H1 (cell line): ENCODE results near the gene AQP2.

Experiments
- CEBPB ChIP-seq: IDR thresholded peaks from 2 replicates; pipeline ENCODE4 v1.6.1; 2012; ENCODE audit warnings: low read depth, low read length
- KDM5A ChIP-seq: fragments of 200-600 bp; IDR thresholded peaks from 2 replicates; pipeline ENCODE4 v1.7.1; 2012; ENCODE audit warnings: mild to moderate bottlenecking, low read length, inconsistent platforms, mixed read lengths
- POLR2A ChIP-seq, 2 experiments: IDR thresholded peaks; 1 replicate in 1 of 2; 2 replicates in 1 of 2; pipeline ENCODE4 v1.6.1; 2011; ENCODE audit warnings: low read depth in 2 of 2, low read length in 2 of 2, mild to moderate bottlenecking in 2 of 2; ENCODE audit errors: control extremely low read depth in 1 of 2
- POLR2AphosphoS5 ChIP-seq: IDR thresholded peaks from 2 replicates; pipeline ENCODE4 v1.6.1; 2011; ENCODE audit warnings: low read depth, low read length
- RAD21 ChIP-seq, 2 experiments: IDR thresholded peaks in 1 of 2; conservative IDR thresholded peaks in 1 of 2; 2 replicates each; pipeline ENCODE4 v1.6.1; 2011; ENCODE audit warnings: low read depth in 2 of 2, low read length in 2 of 2, improper control_type of control experiment in 1 of 2, inconsistent platforms in 1 of 2, mild to moderate bottlenecking in 1 of 2, moderate library complexity in 1 of 2
- SUZ12 ChIP-seq: fragments of 200-600 bp; sonication (generic); IDR thresholded peaks from 2 replicates; pipeline ENCODE4 v1.6.1; 2012; ENCODE audit warnings: mild to moderate bottlenecking, inconsistent platforms, low read length, moderate library complexity, mixed read lengths
- TF ChIP-seq, protein P1 (sequence below), 3 experiments: IDR thresholded peaks; 1 replicate in 2 of 3; 2 replicates in 1 of 3; pipeline versions ENCODE4 v1.5.1 to v1.6.1; 2011; ENCODE audit warnings: low read length in 3 of 3, mild to moderate bottlenecking in 3 of 3, inconsistent platforms in 2 of 3, low read depth in 1 of 3, moderate library complexity in 1 of 3; ENCODE audit not compliant: insufficient read depth in 1 of 3; ENCODE audit errors: control extremely low read depth in 1 of 3
- TF ChIP-seq, protein P2 (sequence below): IDR thresholded peaks from 2 replicates; pipeline ENCODE4 v1.6.1; 2012; ENCODE audit warnings: inconsistent platforms

- TF ChIP-seq POLR2A (IDR thresholded peaks at IDR 0.05; ENCODE audit: control extremely low read depth in 1 of 2, low read depth in 2 of 2, low read length in 2 of 2): no peak
- TF ChIP-seq, protein P1, sequence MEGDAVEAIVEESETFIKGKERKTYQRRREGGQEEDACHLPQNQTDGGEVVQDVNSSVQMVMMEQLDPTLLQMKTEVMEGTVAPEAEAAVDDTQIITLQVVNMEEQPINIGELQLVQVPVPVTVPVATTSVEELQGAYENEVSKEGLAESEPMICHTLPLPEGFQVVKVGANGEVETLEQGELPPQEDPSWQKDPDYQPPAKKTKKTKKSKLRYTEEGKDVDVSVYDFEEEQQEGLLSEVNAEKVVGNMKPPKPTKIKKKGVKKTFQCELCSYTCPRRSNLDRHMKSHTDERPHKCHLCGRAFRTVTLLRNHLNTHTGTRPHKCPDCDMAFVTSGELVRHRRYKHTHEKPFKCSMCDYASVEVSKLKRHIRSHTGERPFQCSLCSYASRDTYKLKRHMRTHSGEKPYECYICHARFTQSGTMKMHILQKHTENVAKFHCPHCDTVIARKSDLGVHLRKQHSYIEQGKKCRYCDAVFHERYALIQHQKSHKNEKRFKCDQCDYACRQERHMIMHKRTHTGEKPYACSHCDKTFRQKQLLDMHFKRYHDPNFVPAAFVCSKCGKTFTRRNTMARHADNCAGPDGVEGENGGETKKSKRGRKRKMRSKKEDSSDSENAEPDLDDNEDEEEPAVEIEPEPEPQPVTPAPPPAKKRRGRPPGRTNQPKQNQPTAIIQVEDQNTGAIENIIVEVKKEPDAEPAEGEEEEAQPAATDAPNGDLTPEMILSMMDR (IDR thresholded peaks at IDR 0.05; ENCODE audit: control extremely low read depth in 1 of 3, insufficient read depth in 1 of 3, low read depth in 1 of 3, low read length in 3 of 3): no peak
- TF ChIP-seq, protein P2, sequence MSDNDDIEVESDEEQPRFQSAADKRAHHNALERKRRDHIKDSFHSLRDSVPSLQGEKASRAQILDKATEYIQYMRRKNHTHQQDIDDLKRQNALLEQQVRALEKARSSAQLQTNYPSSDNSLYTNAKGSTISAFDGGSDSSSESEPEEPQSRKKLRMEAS: no peak
- TF ChIP-seq RAD21 (IDR thresholded peaks at IDR 0.05 in 1 of 2, conservative IDR thresholded peaks at IDR 0.05 in 1 of 2; ENCODE audit: low read depth in 2 of 2, low read length in 2 of 2): no peak
- no peak for TF ChIP-seq CEBPB
- TF ChIP-seq SUZ12: no peak
- TF ChIP-seq POLR2AphosphoS5: no peak
- TF ChIP-seq KDM5A: no peak
These were observed 6.9 kb upstream of the AQP2 start for GRCh38 chr12:49943625-49943960.
